CD4-positive, alpha-beta T cell treated with Interleukin-15 for 4 hours (primary cell): ENCODE data around the gene PCDHAC2.
A peak's percentile ranks its signal among the peaks of the same experiment; 100 is the strongest.

Experiments
- DNase-seq: peaks from one replicate; pipeline ENCODE4 v3.0.0-alpha.2; 2020; ENCODE audit warnings: low spot score

The PCDHAC2 gene, protein sequence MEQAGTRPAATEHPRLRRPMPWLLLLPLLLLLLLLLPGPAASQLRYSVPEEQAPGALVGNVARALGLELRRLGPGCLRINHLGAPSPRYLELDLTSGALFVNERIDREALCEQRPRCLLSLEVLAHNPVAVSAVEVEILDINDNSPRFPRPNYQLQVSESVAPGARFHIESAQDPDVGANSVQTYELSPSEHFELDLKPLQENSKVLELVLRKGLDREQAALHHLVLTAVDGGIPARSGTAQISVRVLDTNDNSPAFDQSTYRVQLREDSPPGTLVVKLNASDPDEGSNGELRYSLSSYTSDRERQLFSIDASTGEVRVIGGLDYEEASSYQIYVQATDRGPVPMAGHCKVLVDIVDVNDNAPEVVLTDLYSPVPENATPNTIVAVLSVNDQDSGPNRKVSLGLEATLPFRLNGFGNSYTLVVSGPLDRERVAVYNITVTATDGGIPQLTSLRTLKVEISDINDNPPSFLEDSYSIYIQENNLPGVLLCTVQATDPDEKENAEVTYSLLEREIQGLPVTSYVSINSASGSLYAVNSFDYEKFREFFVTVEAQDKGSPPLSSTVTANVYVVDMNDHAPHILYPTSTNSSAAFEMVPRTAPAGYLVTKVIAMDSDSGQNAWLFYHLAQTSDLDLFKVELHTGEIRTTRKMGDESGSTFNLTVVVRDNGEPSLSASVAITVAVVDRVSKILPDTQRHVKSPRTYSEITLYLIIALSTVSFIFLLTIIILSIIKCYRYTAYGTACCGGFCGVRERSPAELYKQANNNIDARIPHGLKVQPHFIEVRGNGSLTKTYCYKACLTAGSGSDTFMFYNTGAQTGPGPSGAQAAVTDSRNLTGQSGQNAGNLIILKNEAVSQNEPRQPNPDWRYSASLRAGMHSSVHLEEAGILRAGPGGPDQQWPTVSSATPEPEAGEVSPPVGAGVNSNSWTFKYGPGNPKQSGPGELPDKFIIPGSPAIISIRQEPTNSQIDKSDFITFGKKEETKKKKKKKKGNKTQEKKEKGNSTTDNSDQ

DNA sequence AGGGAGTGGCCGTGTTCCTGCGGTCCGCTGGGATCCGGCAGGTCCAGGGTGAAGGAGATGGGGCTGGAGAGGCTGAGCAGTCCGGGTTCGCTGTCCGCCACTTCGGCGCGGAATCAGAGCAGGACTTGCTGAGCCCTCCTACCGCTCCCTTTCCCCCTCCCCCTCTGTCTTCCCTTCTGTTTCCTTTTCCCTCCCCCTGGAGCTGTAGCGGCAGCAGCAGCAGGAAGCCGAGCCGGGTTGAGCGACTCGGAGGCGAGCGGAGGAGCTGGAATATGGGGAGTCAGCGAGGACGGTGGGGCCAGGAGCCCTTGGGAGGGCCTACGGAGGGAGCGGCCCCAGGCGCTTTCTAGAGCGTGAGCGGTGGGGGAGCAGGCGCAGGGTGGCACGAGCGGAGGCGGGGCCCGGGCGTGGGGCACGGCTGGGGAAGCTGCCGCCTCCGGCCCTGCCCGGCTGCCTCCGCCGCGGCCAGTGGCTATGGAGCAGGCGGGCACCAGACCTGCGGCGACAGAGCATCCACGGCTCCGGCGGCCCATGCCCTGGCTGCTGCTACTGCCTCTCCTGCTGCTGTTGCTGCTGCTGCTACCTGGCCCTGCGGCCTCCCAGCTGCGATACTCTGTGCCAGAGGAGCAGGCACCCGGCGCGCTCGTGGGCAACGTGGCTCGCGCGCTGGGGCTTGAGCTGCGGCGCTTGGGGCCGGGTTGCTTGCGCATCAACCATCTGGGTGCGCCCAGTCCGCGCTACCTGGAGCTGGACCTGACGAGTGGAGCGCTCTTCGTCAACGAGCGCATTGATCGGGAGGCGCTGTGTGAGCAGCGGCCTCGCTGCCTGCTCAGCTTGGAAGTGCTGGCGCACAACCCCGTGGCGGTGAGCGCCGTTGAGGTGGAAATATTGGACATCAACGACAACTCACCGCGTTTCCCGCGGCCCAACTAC lies at the start of gene PCDHAC2:
Gene PCDHAC2 (plus strand): TSS at position 184 of the 933 bp plus-strand sequence. CDS start 291 bp downstream, at position 475.
- no peak for DNase-seq

DNA sequence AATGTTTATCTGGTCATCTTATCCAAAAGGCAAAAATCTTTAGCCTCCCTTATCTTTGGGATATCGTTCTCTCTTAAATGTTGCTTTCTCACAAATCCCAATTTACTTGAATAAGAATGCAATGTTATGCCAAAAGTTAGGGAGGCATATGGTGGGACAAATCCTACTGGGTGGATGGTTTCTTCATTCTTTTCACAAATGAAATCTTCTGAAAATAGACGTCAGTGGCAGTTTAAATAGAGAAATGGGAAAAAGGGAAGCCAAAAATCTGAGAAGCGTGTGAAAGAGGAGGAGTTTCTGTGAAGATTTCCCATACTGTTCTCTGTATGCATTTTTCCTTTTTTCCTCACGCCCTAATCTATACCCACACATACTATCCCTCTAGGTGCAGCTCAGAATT lies 42.7 kb upstream of the PCDHAC2 start:
- DNase-seq = no peak

DNA sequence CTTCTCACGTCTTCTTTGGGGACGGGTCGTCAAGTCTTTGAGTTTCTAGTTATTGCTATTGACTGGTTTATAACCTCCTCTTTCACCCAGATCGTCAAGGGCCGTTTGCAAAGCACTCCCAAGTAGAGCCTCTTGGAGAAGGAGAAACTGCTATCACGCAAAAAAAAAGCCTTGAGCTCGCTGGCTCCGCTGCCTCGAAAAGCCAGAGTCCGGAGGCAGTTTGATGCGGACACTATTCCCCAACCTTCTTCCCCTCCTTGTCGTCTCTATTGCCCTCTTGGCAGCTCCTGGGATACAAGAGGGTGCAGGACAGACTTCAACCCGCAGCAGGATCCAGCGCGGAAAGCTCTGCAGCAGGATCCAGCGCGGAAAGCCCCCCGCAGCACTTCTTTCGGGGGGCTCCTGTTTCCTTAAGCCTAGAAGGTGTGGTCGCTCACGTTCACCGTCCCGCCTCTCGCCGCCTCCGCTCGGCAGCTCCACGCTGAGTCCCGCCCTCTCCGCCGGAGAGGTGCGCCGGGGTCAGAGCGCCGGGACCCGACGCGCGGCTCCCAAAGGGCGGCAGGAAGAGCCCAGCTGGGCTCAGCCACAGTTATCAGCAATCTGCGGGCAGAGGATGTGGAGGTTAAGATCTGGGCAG lies 40.4 kb upstream of the PCDHAC2 start, which contains the start of gene PCDHAC1:
Gene PCDHAC1 (plus strand): TSS at position 494 of the 637 bp plus-strand sequence. CDS start 594 bp downstream, outside the sequence.
- no peak for DNase-seq

DNA sequence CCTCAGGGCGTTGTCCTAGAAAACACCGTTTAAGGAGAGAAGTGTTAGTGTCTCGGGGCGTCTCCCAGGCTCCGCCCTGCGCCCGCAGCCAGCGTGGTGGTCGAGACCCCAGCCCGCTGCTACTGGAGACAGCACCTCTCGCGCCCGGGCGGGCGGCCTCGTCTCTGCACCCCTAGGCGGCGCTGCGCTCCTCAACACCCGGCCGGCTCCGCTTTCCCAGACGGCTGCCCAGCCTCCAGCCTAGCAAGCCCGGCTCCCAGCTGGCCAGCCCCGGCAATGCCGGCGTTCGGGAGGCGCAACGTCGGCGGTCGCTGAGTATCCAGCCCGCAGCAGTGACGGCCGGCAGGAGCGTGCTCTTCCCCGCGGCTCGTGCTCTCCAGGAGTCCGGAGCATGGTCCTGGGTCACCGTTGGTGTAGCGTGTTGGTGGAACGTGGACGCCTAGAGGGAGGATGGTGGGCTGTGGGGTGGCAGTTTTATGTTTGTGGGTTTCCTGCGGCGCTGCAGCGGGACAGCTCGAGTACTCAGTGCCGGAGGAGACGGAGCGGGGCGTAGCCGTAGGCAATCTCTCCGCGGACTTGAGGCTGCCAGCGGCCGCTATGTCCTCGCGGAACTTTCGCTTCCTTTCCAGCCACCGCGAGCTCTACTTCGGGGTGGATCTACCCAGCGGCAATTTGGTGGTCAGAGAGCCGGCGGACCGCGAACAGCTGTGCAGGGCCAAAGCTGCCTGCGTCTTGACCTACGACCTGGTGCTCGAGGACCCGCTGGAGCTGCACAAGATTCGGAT lies 39.6 kb upstream of the PCDHAC2 start:
- DNase-seq = peak; percentile 1

GRCh38 chr5:140927228-140927573 lies 39.1 kb upstream of the PCDHAC2 start:
- DNase-seq = no peak

DNA sequence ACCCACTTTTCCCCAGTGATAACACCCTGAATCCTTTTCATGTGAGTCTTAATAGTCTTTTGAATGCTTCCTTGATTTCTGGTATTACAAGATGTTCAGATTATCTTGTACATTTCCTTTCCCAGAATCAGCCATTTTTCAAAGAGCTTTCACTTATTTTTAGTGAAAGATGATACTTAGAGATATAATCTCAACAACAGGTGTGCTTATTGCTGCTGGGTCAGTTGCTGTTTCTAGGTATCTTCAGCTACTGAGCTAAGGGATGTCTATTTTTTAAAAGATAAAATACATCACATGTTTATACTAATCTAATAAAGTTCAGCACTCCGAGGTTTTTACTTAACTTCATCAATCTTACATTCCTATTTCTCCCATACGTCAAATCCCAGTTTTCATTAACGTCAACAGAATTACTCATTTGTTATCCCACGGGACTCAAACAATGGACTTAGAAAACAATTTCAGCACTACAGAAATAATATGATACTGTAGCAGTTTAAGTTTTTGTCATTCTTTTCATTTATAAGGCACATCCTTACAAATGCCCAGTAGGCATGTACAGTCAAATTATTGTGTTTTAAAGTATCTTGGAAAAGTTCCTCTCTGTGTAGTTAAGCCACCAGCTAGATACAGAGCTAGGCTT lies 31.2 kb upstream of the PCDHAC2 start:
- DNase-seq = no peak

GRCh38 chr5:140946578-140946977 lies 19.7 kb upstream of the PCDHAC2 start:
- DNase-seq = no peak

DNA sequence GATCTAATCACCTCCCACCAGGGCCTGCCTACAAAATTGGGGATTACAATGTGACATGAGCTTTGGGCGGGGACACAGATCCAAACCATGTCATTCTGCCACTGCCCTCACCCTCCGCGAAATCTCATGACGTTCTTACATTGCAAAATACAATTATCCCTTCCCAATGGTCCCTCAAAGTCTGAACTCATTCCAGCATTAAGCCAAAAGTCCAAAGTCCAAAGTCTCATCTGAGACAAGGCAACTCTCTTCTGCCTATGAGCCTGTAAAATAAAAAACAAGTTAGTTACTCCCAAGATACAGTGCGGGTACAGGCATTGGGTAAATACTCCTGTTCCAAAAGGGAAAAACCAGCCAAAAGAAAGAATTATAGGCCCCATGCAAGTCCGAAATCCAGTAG lies 14.6 kb upstream of the PCDHAC2 start:
- no peak for DNase-seq

GRCh38 chr5:140953234-140953633 lies 13.0 kb upstream of the PCDHAC2 start:
- no peak for DNase-seq

GRCh38 chr5:140962190-140962589 lies 4.1 kb upstream of the PCDHAC2 start:
- DNase-seq = no peak

DNA sequence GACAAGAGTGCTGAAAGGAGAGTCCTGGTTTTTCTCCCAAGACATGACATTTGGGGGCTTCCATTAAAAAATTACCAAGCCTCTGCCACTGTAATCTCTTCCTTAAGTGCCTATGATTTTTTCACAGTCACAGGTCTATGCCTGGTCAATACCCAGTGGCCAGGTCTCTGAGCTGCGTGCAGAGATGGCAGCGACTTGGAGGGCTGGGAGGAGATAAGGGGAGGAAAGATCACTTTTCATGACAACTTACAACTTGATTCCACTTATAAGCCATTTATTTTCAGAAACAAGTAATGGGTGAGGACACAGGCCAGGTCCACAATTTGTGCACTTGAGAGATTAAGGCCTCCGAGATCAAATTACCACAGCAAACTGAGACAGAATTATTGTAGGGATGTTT lies 1.9 kb upstream of the PCDHAC2 start:
- no peak for DNase-seq

- no peak for DNase-seq
Measured at GRCh38 chr5:140965905-140966292, 377 bp upstream of the PCDHAC2 start.

DNA sequence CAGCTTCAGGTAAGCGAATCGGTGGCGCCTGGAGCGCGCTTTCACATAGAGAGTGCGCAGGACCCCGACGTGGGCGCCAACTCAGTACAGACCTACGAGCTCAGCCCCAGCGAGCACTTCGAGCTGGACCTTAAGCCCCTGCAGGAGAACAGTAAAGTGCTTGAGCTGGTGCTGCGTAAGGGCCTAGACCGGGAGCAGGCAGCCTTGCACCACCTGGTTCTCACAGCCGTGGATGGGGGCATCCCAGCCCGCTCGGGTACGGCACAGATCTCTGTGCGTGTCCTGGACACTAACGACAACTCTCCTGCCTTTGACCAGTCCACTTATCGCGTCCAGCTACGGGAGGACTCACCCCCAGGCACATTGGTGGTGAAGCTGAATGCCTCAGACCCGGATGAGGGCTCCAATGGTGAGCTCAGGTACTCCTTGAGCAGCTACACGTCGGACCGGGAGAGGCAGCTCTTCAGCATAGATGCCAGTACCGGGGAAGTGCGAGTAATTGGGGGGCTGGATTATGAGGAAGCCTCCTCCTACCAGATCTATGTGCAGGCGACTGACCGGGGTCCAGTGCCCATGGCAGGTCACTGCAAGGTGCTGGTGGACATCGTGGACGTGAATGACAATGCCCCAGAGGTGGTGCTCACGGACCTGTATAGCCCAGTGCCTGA lies 1.1 kb downstream of the PCDHAC2 start:
- no peak for DNase-seq

- DNase-seq = no peak
Measured at GRCh38 chr5:140969880-140970279, 3.6 kb downstream of the PCDHAC2 start.

DNA sequence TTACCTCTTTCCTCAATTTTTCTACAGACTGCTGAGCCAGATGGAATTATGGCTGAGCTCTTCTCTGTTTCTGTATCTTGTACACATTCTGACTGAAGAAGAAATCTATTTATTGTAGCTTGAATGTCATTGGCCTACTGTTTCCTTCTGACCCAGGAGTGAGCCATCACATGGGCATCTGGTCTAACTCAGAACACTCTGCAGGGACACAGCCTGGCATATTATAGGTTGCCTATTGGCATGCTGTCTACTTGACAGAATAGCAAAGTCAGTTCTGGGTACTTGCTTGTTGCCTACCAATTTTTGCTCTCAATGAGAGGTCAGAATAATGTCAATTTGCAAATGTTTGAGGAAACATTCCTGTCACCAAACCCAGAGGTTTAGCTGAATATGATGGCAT lies 7.3 kb downstream of the PCDHAC2 start:
- no peak for DNase-seq

GRCh38 chr5:140977003-140977402 lies 10.7 kb downstream of the PCDHAC2 start:
- no peak for DNase-seq

DNA sequence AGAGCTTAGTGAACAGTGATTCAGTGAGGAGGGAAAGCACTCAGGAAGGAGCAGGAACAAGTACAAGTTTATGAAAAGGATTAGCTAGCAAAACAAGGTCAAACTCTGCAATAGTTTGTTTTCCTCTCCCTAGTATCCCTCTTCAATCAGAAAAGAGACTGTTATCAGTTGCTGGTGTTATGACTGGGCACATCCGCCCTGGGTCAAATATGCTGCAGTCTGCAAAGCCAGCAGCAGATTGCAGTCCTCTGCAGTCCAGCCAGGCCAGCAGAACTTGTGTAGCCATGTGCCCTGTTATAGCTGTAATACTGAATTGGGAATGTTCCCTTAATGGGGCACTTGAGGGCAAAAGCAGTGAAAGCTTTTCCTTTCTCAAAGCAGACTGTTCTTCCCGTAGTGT lies 12.0 kb downstream of the PCDHAC2 start:
- DNase-seq = no peak

- DNase-seq = no peak
Measured at GRCh38 chr5:140978983-140979382, 12.7 kb downstream of the PCDHAC2 start.

GRCh38 chr5:140982083-140982716 lies 15.9 kb downstream of the PCDHAC2 start:
- no peak for DNase-seq
